Measurements from ENCODE around the gene MCF2L2. TPM values are rescaled to one million over a fixed set of nuclear protein-coding genes. Genes with fewer than 3 reads are reported as not detected.

The MCF2L2 gene
- total and polyA plus RNA-seq, 2 of the 13 experiments (the other 11 are each of a cell fraction or from before 2014, with no cell fraction given), result not detected

DNA sequence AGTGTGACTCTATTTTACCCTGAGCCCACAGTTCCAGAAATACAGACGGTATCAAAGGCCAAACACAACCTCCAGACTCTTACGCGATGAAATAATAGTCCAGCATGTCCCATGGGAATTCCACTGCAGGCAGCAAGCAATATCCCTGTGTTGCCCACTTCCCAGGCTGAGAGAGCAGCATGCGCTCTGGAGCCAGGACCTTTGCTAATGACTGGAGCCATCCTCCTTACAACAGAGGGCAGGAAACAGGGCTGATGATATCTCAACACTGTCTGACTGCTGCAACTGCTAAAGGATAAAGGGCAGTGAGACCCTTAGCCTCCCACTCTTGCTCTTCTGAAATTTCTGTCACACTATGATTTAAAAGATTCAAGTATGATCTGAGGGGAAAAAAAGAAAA, 34.8 kb downstream of the MCF2L2 start:
- Histone ChIP-seq H3K9me3 (ENCODE audit: low read length) (no peaks in the 10 kb centered on the region), H3K9ac (ENCODE audit: insufficient read depth, low read depth, low read length) (no peak overlapping the region), H3K27me3 (ENCODE audit: control insufficient read depth in 1 of 2, insufficient read depth in 2 of 2, low read length in 2 of 2) (no peaks in the 10 kb centered on the region; a peak in 1 of 5 replicates), H3K4me2 (ENCODE audit: low read depth, low read length) (no peak overlapping the region), H4K20me1 (ENCODE audit: insufficient read depth, low read length) (no peaks in the 10 kb centered on the region), H3K4me3 (replicated peaks in 1 of 3; ENCODE audit: insufficient read depth in 1 of 3, low read depth in 2 of 3, low read length in 3 of 3) (no peak overlapping the region), H3K27ac (ENCODE audit: extremely low read length, insufficient read depth, low read length) (no peak overlapping the region), H3K4me1 (ENCODE audit: insufficient read depth, low read length) (no peaks in the 10 kb centered on the region), H2AFZ (ENCODE audit: low read length) (no peak overlapping the region), H3K79me2 (ENCODE audit: insufficient read depth, low read length) (no peaks in the 10 kb centered on the region), H3K36me3 (replicated peaks in 1 of 2; ENCODE audit: control insufficient read depth in 1 of 2, insufficient read depth in 2 of 2, low read length in 2 of 2) (no peaks in the 10 kb centered on the region)
- CTCF ChIA-PET (ENCODE audit: low intra/inter-chr PET ratio, low total read pairs), result no interaction called here
- in situ Hi-C loops (cut with HindIII; ENCODE audit: extremely low pct_ligation_motif_present, low pct_unique_long_range_greater_than_20kb) (no loop called here), intact Hi-C loops (cut with micrococcal nuclease; ENCODE audit: unreplicated experiment) (no loop called here)
- ATAC-seq (no peak), DNase-seq (ENCODE audit: low spot score) (no peak), FAIRE-seq (no peak)
- POLR2A ChIA-PET, result no interaction called here
- BruUV-seq (replicated peaks), result no TSS peak
- WGBS (ENCODE audit: low lambda C conversion rate), result 65% methylated on average over 4 of the region's 4 CpGs
- TF ChIP-seq, protein P1, sequence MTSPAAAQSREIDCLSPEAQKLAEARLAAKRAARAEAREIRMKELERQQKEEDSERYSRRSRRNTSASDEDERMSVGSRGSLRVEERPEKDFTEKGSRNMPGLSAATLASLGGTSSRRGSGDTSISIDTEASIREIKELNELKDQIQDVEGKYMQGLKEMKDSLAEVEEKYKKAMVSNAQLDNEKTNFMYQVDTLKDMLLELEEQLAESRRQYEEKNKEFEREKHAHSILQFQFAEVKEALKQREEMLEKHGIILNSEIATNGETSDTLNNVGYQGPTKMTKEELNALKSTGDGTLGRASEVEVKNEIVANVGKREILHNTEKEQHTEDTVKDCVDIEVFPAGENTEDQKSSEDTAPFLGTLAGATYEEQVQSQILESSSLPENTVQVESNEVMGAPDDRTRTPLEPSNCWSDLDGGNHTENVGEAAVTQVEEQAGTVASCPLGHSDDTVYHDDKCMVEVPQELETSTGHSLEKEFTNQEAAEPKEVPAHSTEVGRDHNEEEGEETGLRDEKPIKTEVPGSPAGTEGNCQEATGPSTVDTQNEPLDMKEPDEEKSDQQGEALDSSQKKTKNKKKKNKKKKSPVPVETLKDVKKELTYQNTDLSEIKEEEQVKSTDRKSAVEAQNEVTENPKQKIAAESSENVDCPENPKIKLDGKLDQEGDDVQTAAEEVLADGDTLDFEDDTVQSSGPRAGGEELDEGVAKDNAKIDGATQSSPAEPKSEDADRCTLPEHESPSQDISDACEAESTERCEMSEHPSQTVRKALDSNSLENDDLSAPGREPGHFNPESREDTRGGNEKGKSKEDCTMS (CRISPR knock-in tag; conservative IDR thresholded peaks at IDR 0.05), result no peak
- TF ChIP-seq MXD4 (CRISPR knock-in tag; IDR thresholded peaks at IDR 0.05) (no peak), NFYC (CRISPR knock-in tag; IDR thresholded peaks at IDR 0.05) (no peak), HMG20B (CRISPR knock-in tag; conservative IDR thresholded peaks at IDR 0.05) (no peak), HNRNPH1 (optimal IDR thresholded peaks at IDR 0.05; ENCODE audit: low read depth, low read length) (no peak), ZNF552 (CRISPR knock-in tag; IDR thresholded peaks at IDR 0.05; ENCODE audit: borderline replicate concordance) (no peak), SMAD1 (CRISPR knock-in tag; IDR thresholded peaks at IDR 0.05; ENCODE audit: borderline replicate concordance, low read depth) (no peak), ZNF737 (CRISPR knock-in tag; IDR thresholded peaks at IDR 0.05; ENCODE audit: borderline replicate concordance) (no peak)
- TF ChIP-seq, protein P2, sequence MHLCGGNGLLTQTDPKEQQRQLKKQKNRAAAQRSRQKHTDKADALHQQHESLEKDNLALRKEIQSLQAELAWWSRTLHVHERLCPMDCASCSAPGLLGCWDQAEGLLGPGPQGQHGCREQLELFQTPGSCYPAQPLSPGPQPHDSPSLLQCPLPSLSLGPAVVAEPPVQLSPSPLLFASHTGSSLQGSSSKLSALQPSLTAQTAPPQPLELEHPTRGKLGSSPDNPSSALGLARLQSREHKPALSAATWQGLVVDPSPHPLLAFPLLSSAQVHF (CRISPR knock-in tag; IDR thresholded peaks at IDR 0.05), result no peak
- TF ChIP-seq, protein P3, sequence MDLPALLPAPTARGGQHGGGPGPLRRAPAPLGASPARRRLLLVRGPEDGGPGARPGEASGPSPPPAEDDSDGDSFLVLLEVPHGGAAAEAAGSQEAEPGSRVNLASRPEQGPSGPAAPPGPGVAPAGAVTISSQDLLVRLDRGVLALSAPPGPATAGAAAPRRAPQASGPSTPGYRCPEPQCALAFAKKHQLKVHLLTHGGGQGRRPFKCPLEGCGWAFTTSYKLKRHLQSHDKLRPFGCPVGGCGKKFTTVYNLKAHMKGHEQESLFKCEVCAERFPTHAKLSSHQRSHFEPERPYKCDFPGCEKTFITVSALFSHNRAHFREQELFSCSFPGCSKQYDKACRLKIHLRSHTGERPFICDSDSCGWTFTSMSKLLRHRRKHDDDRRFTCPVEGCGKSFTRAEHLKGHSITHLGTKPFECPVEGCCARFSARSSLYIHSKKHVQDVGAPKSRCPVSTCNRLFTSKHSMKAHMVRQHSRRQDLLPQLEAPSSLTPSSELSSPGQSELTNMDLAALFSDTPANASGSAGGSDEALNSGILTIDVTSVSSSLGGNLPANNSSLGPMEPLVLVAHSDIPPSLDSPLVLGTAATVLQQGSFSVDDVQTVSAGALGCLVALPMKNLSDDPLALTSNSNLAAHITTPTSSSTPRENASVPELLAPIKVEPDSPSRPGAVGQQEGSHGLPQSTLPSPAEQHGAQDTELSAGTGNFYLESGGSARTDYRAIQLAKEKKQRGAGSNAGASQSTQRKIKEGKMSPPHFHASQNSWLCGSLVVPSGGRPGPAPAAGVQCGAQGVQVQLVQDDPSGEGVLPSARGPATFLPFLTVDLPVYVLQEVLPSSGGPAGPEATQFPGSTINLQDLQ (CRISPR knock-in tag; IDR thresholded peaks at IDR 0.05), result no peak
- TF ChIP-seq, protein P4, sequence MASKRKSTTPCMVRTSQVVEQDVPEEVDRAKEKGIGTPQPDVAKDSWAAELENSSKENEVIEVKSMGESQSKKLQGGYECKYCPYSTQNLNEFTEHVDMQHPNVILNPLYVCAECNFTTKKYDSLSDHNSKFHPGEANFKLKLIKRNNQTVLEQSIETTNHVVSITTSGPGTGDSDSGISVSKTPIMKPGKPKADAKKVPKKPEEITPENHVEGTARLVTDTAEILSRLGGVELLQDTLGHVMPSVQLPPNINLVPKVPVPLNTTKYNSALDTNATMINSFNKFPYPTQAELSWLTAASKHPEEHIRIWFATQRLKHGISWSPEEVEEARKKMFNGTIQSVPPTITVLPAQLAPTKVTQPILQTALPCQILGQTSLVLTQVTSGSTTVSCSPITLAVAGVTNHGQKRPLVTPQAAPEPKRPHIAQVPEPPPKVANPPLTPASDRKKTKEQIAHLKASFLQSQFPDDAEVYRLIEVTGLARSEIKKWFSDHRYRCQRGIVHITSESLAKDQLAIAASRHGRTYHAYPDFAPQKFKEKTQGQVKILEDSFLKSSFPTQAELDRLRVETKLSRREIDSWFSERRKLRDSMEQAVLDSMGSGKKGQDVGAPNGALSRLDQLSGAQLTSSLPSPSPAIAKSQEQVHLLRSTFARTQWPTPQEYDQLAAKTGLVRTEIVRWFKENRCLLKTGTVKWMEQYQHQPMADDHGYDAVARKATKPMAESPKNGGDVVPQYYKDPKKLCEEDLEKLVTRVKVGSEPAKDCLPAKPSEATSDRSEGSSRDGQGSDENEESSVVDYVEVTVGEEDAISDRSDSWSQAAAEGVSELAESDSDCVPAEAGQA (IDR thresholded peaks at IDR 0.05; ENCODE audit: low read depth), result no peak
- TF ChIP-seq, protein P4 (CRISPR knock-in tag; IDR thresholded peaks at IDR 0.05; ENCODE audit: borderline replicate concordance), result no peak

Measured in HepG2 (cell line).